Stimulated activated CD8-positive, alpha-beta memory T cell treated with anti-CD3 and anti-CD28 coated beads, Interleukin-15, amount 100 ng/mL, for 4 hours (primary cell): ENCODE data around the gene CALHM6.

Source experiments
- DNase-seq, 2 donors: peaks; one replicate each; pipeline ENCODE4 v3.0.0-alpha.2; 2020; ENCODE audit warnings: low read depth in 2 of 2

CALHM6 gene

DNA sequence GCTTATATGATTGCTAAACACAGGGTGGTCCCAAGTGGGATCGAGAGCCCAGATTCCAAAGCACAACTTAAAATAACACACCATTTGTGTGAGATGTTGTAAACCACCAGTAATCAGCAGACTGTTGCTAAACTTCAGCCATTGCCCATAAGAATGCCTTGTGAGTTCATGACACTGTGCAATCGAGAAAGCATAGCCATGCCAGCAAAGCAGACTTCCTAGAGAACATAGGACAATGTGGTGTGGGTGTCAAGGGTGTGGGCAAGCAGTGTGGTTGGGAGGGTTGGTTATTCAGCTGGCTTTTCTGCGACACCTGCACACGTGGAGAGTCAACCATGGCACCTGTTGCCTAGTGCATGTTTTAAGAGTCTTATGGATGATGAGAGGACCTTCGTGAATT lies 16.1 kb upstream of the CALHM6 start:
- DNase-seq: no peak

GRCh38 chr6:116446399-116446798 lies 14.8 kb upstream of the CALHM6 start:
- no peak for DNase-seq

DNA sequence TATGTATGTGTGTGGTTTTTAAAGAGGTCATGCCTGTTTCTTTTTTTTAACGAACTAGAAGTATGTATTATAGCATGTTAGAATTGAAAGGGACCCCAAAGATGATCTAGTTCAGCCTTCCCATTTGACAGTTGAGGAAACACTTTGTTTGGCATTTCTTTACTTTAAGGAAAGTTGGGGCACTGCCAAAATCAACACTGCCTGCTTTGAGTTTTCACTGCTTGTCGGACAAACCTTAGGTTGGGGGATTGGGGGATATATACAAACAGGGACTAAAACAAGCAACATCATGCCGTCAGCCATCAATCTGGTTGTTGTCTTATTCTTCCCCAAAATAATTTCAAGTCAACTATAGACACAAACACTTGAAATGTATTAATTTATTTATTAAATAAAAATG lies 14.1 kb upstream of the CALHM6 start:
- no peak for DNase-seq

- DNase-seq: no peak
Observed at GRCh38 chr6:116447496-116448011, 13.6 kb upstream of the CALHM6 start.

DNA sequence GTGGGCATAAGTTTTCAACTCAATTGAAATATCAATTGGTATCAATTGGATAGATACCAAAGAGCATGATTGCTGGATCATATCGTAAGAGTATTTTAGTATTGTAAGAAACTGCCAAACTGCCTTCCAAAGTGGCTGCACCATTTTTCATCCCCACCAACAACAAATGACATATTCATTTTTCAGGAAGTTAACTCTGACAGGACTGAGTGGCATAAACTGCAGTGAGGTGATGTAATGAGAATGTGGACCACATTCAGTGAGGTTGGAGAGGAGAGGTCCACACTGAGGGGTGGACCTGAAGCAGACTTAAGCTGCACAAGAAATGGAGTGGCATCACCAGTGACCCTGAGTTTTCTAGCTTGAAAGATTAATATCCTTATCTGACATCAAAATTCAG lies 11.6 kb upstream of the CALHM6 start:
- DNase-seq: no peak

DNA sequence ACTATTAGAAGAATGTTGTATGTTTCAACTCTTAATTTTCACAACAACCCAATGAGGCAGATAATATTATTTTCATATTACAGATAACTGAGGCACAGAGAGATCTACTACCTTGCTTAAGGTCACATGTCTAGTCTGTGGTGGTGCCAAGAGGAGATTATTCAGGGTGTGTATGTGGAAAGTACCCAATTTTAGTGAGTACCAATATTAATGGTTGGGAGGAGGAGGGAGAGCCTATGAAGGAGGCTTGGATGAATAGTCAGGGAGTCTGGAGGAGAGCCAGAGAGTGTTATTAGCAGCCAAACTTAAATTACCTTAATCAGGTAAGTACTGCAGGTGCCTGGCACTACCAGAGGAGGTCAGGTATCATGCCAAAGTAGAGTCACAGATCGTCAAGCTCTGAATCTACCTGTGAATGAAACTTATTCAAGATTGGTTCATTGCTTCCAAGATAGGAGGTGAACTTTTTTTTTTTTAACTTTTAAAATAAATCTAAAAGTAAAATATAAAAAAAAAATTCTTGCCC lies 10.9 kb upstream of the CALHM6 start:
- no peak for DNase-seq

- no peak for DNase-seq
Observed at GRCh38 chr6:116450769-116451740, 10.1 kb upstream of the CALHM6 start.

DNA sequence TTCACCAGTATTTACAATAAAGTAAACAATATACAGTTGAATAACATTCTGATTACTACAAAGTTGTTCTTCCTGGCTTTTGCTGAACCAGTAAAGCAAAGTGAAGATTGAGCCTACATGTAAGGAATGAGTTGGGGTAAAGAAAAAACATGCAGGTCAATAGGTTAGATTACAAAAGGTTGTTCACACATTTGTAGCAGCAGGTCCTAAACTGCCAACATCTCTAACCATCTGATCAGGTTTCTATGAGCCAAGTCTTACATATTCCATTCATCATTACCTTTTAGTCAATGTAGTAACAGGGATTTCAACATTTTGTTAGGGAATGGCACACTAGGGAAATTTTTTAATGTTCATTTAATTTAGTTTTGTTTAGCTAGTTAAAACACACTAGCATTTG lies 9.3 kb upstream of the CALHM6 start:
- no peak for DNase-seq

GRCh38 chr6:116452531-116452930 lies 8.6 kb upstream of the CALHM6 start:
- DNase-seq: no peak

GRCh38 chr6:116456106-116456505 lies 5.1 kb upstream of the CALHM6 start:
- no peak for DNase-seq

GRCh38 chr6:116456927-116457326 lies 4.2 kb upstream of the CALHM6 start:
- DNase-seq: no peak

- DNase-seq: no peak
Observed at GRCh38 chr6:116458264-116458663, 2.9 kb upstream of the CALHM6 start.

DNA sequence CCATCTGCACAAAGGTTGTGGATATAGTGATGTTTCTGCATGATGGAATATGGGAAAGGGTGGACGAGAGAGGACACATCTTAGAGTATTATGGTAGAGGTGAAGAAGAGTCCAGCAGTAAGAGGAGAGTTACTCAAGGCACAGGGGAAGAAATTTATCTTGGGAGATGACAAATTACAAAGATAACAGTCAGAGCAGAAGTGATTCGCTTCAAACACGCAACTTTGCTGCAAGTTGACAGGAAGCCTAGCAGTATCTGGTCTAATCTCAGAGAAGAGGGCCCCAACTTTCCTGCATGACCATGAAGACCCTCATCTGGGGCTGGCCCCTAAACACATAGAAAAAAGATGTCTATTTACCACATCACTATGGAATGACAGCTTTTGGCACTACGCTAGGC lies 1.2 kb upstream of the CALHM6 start:
- DNase-seq: no peak

DNA sequence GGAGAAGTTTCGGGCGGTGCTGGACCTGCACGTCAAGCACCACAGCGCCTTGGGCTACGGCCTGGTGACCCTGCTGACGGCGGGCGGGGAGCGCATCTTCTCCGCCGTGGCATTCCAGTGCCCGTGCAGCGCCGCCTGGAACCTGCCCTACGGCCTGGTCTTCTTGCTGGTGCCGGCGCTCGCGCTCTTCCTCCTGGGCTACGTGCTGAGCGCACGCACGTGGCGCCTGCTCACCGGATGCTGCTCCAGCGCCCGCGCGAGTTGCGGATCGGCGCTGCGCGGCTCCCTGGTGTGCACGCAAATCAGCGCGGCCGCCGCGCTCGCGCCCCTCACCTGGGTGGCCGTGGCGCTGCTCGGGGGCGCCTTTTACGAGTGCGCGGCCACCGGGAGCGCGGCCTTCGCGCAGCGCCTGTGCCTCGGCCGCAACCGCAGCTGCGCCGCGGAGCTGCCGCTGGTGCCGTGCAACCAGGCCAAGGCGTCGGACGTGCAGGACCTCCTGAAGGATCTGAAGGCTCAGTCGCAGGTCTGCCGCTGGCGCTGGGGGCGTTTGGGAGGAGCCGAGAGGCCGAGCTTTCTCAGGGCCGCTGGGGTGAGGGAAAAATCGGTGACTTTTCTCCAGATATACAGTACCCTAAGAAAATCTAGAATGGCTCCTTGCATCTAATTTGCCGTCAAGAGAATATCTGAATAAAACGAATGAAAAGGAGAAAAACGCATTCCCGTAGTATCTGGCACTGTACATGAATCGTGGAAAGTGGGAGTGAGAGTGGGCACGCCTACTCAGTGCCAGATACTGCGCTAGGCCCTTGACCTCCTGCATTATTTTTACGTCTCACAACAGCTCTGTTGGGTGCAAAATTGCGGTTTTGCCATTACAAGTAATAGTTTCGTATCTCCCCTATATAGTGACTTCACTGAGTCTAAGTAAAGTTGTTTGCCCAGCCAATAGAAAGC lies 1.0 kb downstream of the CALHM6 start:
- peak in 1 of 2 donors; percentile 32 for DNase-seq

DNA sequence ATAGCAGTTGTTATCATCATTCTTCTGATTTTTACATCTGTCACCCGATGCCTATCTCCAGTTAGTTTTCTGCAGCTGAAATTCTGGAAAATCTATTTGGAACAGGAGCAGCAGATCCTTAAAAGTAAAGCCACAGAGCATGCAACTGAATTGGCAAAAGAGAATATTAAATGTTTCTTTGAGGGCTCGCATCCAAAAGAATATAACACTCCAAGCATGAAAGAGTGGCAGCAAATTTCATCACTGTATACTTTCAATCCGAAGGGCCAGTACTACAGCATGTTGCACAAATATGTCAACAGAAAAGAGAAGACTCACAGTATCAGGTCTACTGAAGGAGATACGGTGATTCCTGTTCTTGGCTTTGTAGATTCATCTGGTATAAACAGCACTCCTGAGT lies 2.1 kb downstream of the CALHM6 start:
- no peak for DNase-seq

DNA sequence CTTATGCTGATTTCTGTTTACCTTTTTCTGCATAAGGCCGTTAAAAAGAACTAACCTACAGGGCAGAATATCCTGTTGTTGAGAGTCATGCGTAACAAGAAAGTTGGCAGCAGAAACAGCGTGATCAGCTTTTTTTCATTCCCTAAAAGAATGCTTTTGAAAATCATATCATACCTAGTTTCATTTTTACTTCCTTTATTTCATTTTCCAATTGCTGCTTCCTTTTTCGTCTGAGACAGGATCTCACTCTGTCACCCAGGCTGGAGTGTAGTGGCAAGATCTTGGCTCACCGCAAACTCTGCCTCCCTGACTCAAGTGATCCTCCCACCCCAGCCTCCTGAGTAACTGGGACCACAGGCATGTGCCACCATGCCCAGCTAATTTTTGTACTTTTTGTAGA lies 4.1 kb downstream of the CALHM6 start:
- no peak for DNase-seq

DNA sequence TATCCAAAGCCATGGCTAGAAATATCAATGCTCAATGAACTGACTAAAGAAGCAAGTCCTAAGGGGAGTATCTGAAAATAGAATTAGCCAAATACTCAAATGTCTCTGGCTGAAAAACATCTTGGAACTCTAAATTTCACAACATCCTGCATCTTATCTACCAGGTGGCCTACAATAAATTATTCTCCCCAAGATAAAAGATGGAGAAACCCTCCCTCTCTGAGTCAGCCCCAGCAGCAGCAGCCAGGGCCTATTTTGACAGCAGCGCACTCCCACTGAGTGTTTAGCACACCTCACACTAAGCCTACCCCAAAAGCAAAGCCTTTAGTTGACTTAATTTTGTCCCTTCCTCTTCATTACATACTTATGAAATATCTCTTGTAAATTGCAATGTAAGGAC lies 5.9 kb downstream of the CALHM6 start:
- DNase-seq: no peak

- DNase-seq: no peak
Observed at GRCh38 chr6:116467514-116467913, 6.3 kb downstream of the CALHM6 start.

GRCh38 chr6:116468293-116468692 lies 7.1 kb downstream of the CALHM6 start:
- DNase-seq: no peak

DNA sequence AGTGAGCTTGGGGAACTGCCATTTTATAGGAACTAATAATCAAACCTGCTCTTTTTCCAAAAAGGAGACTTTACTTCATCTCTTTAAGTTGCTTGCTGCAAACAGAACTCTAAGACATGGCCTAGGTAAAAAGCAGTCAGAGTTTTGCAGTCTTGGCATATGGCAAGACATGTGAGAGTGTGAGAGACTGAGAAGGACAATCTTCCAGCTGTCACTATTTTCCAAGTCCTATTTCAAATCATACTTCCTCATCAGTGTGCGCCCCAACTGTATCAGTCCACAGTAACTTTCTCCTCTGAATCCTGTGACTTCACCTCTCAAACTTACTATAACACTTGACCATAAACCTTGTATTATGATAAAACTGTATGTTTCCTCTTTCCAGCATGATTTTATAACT lies 10.4 kb downstream of the CALHM6 start:
- no peak for DNase-seq

- no peak for DNase-seq
Observed at GRCh38 chr6:116472706-116473105, 11.5 kb downstream of the CALHM6 start.

- no peak for DNase-seq
Observed at GRCh38 chr6:116475141-116475540, 14.0 kb downstream of the CALHM6 start.
